ENCODE results near the gene DAAM1. TPM values are rescaled to one million over a fixed set of nuclear protein-coding genes. Genes with fewer than 3 reads are reported as not detected.
A peak's percentile ranks its signal among the peaks of the same experiment; 100 is the strongest.

The DAAM1 gene
- total and polyA plus RNA-seq, 3 experiments from 2014 or later: 9.3 to 14.4 (median 12.3) TPM

DNA sequence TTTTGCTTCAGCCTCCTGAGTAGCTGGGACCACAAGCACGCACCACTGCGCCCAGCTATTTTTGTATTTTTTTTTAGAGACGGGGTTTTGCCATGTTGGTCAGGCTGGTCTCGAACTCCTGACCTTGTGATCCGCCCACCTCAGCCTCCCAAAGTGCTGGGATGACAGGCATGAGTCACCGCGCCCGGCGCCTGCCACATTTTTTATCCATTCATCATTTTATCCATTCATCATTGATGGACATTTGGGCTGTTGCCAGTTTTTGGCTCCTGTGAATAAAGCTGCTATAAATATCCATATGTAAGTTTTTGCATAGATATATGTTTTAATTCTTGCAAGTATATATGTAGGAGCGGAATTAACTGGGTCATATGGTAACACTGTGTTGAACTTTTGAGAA lies 79.5 kb downstream of the DAAM1 start:
- H3K27me3 ChIP-seq (ENCODE audit: insufficient read depth, low read length, poor library complexity, severe bottlenecking): no peaks in the 10 kb centered on the region
- no peak overlapping the region for H3K27ac ChIP-seq (ENCODE audit: low read depth, low read length)
- no peak for DNase-seq
- Mint-ChIP-seq H3K36me3 (peaks cover 35 to 56% (median 47%) of the 10 kb centered on the region in 3 donors), H3K27ac (no peak overlapping the region), H3K27me3 (no peaks in the 10 kb centered on the region), H3K4me3 (no peak overlapping the region), H3K4me1 (peaks cover 0 to 4% (median 2%) of the 10 kb centered on the region in 3 donors), H3K9me3 (no peaks in the 10 kb centered on the region)
- H3K4me1 ChIP-seq (ENCODE audit: insufficient read depth, low read length): no peaks in the 10 kb centered on the region
- CTCF ChIA-PET: no interaction called here
- H3K36me3 ChIP-seq (ENCODE audit: insufficient read depth, low read length): no peaks in the 10 kb centered on the region
- no peak overlapping the region for H3K4me3 ChIP-seq (ENCODE audit: low read length)
- H3K9me3 ChIP-seq (ENCODE audit: low read length): no peaks in the 10 kb centered on the region
- POLR2A ChIA-PET: no interaction called here

DNA sequence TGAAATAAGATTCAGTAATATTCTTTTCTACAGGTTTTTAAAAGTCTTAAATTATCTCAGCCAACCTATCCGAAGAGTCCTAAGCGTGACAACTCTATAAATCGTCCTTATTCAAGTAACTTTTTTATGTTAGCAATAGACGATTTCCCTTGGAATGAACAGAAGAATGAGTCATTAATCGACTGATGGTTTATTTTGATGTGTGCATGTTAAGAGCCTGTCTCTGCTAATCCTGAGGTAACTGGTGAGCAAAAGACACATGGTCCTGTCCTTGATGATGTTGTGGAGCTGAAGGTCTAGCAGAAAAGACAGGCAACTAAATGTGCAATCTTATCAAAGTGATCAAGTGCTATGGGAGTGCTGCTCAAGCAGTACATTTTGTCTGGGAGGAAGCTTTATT lies 80.4 kb downstream of the DAAM1 start:
- ChIA-PET CTCF (no interaction called here), POLR2A (no interaction called here)
- Histone ChIP-seq H3K4me1 (ENCODE audit: insufficient read depth, low read length) (no peaks in the 10 kb centered on the region), H3K4me3 (ENCODE audit: low read length) (no peak overlapping the region), H3K27ac (ENCODE audit: low read depth, low read length) (no peak overlapping the region), H3K36me3 (ENCODE audit: insufficient read depth, low read length) (no peaks in the 10 kb centered on the region), H3K27me3 (ENCODE audit: insufficient read depth, low read length, poor library complexity, severe bottlenecking) (no peaks in the 10 kb centered on the region), H3K9me3 (ENCODE audit: low read length) (no peaks in the 10 kb centered on the region)
- H3K36me3 Mint-ChIP-seq: peaks cover 30 to 49% (median 42%) of the 10 kb centered on the region in 3 donors
- H3K4me1 Mint-ChIP-seq: peaks cover 0 to 4% (median 2%) of the 10 kb centered on the region in 3 donors
- H3K9me3 Mint-ChIP-seq: no peaks in the 10 kb centered on the region
- DNase-seq: no peak
- no peak overlapping the region for H3K27ac Mint-ChIP-seq
- no peaks in the 10 kb centered on the region for H3K27me3 Mint-ChIP-seq
- no peak overlapping the region for H3K4me3 Mint-ChIP-seq

GRCh38 chr14:59269466-59269865 lies 81.0 kb downstream of the DAAM1 start:
- Mint-ChIP-seq H3K27ac (peak overlapping the region in 1 of 8 donors; percentile 0), H3K4me1 (peaks cover 3 to 6% (median 5%) of the 10 kb centered on the region in 3 donors), H3K9me3 (no peaks in the 10 kb centered on the region), H3K4me3 (no peak overlapping the region), H3K36me3 (peaks cover 29 to 44% (median 37%) of the 10 kb centered on the region in 3 donors), H3K27me3 (no peaks in the 10 kb centered on the region)
- Histone ChIP-seq H3K4me1 (ENCODE audit: insufficient read depth, low read length) (no peaks in the 10 kb centered on the region), H3K27me3 (ENCODE audit: insufficient read depth, low read length, poor library complexity, severe bottlenecking) (no peaks in the 10 kb centered on the region), H3K9me3 (ENCODE audit: low read length) (no peaks in the 10 kb centered on the region), H3K4me3 (ENCODE audit: low read length) (no peak overlapping the region), H3K27ac (ENCODE audit: low read depth, low read length) (no peak overlapping the region), H3K36me3 (ENCODE audit: insufficient read depth, low read length) (no peaks in the 10 kb centered on the region)
- POLR2A ChIA-PET: no interaction called here
- no peak for DNase-seq
- CTCF ChIA-PET: no interaction called here

DNA sequence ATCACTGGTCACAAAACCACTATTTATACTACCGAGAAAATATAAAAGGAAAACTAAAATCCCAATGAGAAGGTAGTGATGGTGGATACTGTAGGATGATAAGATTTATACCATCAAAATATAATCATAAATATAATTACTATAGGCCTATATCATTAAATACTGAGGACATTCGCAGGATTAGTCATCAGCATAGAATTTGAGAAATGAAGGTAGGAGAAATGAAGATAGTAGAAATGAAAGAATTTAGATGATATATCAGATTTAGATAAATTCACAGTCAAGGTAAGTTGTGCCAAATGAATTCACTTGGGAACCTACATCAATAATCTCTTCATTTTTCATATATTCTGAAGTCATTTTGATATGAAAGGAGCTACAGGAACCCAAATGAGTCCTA lies 82.8 kb downstream of the DAAM1 start:
- H3K27ac Mint-ChIP-seq: no peak overlapping the region
- no peaks in the 10 kb centered on the region for H3K36me3 ChIP-seq (ENCODE audit: insufficient read depth, low read length)
- H3K4me1 ChIP-seq (ENCODE audit: insufficient read depth, low read length): no peaks in the 10 kb centered on the region
- peaks cover 15 to 20% (median 20%) of the 10 kb centered on the region in 3 donors for H3K4me1 Mint-ChIP-seq
- DNase-seq: no peak
- no peak overlapping the region for H3K27ac ChIP-seq (ENCODE audit: low read depth, low read length)
- no peaks in the 10 kb centered on the region for H3K27me3 Mint-ChIP-seq
- ChIA-PET CTCF (no interaction called here), POLR2A (no interaction called here)
- H3K27me3 ChIP-seq (ENCODE audit: insufficient read depth, low read length, poor library complexity, severe bottlenecking): no peaks in the 10 kb centered on the region
- H3K9me3 ChIP-seq (ENCODE audit: low read length): no peaks in the 10 kb centered on the region
- H3K4me3 Mint-ChIP-seq: no peak overlapping the region
- no peaks in the 10 kb centered on the region for H3K9me3 Mint-ChIP-seq
- peaks cover 18 to 26% (median 24%) of the 10 kb centered on the region in 3 donors for H3K36me3 Mint-ChIP-seq
- no peak overlapping the region for H3K4me3 ChIP-seq (ENCODE audit: low read length)

DNA sequence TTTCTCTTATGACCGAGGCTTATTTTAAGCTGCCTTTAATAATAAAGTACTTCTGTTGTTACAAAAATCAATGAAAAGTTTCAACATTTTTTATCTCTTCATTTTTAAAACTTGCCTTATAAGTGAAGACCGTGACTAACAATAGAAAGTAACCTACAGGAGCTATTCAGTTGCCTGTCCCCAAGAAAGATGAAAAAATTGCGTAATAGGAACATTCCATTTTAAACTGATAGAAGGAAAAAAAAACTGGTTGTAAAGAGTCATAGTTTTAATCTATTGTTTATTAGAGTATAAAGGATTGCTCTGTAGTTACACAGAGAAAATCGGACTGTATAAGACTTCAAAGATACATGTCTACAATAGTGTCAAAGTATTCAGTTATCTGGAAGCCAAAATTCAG lies 83.3 kb downstream of the DAAM1 start:
- peaks cover 16 to 23% (median 23%) of the 10 kb centered on the region in 3 donors for H3K4me1 Mint-ChIP-seq
- ChIA-PET POLR2A (no interaction called here), CTCF (no interaction called here)

DNA sequence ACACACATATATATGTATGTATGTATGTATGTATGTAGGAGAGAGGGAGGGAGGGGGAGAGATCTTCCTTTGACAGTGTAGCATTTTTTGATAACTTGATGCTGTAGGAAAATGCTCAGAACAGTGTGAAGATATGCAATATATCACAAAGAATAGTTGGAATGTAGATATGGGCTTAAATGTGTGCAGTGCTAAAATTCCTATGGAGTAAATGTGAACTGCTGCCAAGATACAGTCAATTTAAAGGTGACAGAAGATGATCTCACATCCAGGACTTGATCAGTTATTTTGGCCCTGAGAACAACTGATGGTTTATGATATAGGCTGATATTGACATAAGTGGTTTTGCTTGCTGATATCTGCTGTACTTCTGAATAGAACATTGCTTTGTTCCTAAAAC lies 84.2 kb downstream of the DAAM1 start:
- H3K27me3 ChIP-seq (ENCODE audit: insufficient read depth, low read length, poor library complexity, severe bottlenecking): no peaks in the 10 kb centered on the region
- H3K27ac Mint-ChIP-seq: no peak overlapping the region
- no peaks in the 10 kb centered on the region for H3K9me3 Mint-ChIP-seq
- peaks cover 15 to 21% (median 16%) of the 10 kb centered on the region in 3 donors for H3K36me3 Mint-ChIP-seq
- ChIA-PET POLR2A (no interaction called here), CTCF (no interaction called here)
- no peak overlapping the region for H3K4me3 Mint-ChIP-seq
- H3K27ac ChIP-seq (ENCODE audit: low read depth, low read length): no peak overlapping the region
- H3K4me1 ChIP-seq (ENCODE audit: insufficient read depth, low read length): no peaks in the 10 kb centered on the region
- peaks cover 16 to 23% (median 23%) of the 10 kb centered on the region in 3 donors for H3K4me1 Mint-ChIP-seq
- H3K36me3 ChIP-seq (ENCODE audit: insufficient read depth, low read length): no peaks in the 10 kb centered on the region
- H3K4me3 ChIP-seq (ENCODE audit: low read length): no peak overlapping the region
- H3K9me3 ChIP-seq (ENCODE audit: low read length): no peaks in the 10 kb centered on the region
- DNase-seq: no peak
- no peaks in the 10 kb centered on the region for H3K27me3 Mint-ChIP-seq

More for the DNA sequence above, 83.3 kb downstream of the DAAM1 start:
- no peaks in the 10 kb centered on the region for H3K36me3 ChIP-seq (ENCODE audit: insufficient read depth, low read length)
- no peak overlapping the region for H3K4me3 ChIP-seq (ENCODE audit: low read length)
- Mint-ChIP-seq H3K4me3 (no peak overlapping the region), H3K27ac (no peak overlapping the region), H3K27me3 (no peaks in the 10 kb centered on the region), H3K36me3 (peaks cover 17 to 24% (median 23%) of the 10 kb centered on the region in 3 donors), H3K9me3 (no peaks in the 10 kb centered on the region)
- H3K27me3 ChIP-seq (ENCODE audit: insufficient read depth, low read length, poor library complexity, severe bottlenecking): no peaks in the 10 kb centered on the region
- H3K4me1 ChIP-seq (ENCODE audit: insufficient read depth, low read length): no peaks in the 10 kb centered on the region
- H3K9me3 ChIP-seq (ENCODE audit: low read length): no peaks in the 10 kb centered on the region
- DNase-seq: no peak
- H3K27ac ChIP-seq (ENCODE audit: low read depth, low read length): no peak overlapping the region

GRCh38 chr14:59273737-59274136 lies 85.3 kb downstream of the DAAM1 start:
- POLR2A ChIA-PET: no interaction called here
- no peaks in the 10 kb centered on the region for H3K27me3 ChIP-seq (ENCODE audit: insufficient read depth, low read length, poor library complexity, severe bottlenecking)
- H3K4me1 ChIP-seq (ENCODE audit: insufficient read depth, low read length): no peaks in the 10 kb centered on the region
- H3K27me3 Mint-ChIP-seq: no peaks in the 10 kb centered on the region
- no peak overlapping the region for H3K27ac ChIP-seq (ENCODE audit: low read depth, low read length)
- peaks cover 16 to 23% (median 23%) of the 10 kb centered on the region in 3 donors for H3K4me1 Mint-ChIP-seq
- H3K4me3 Mint-ChIP-seq: no peak overlapping the region
- H3K9me3 Mint-ChIP-seq: no peaks in the 10 kb centered on the region
- no peak overlapping the region for H3K4me3 ChIP-seq (ENCODE audit: low read length)
- H3K9me3 ChIP-seq (ENCODE audit: low read length): no peaks in the 10 kb centered on the region
- H3K27ac Mint-ChIP-seq: no peak overlapping the region
- DNase-seq: no peak
- H3K36me3 ChIP-seq (ENCODE audit: insufficient read depth, low read length): no peaks in the 10 kb centered on the region
- CTCF ChIA-PET: no interaction called here
- peaks cover 8 to 11% (median 10%) of the 10 kb centered on the region in 3 donors for H3K36me3 Mint-ChIP-seq

DNA sequence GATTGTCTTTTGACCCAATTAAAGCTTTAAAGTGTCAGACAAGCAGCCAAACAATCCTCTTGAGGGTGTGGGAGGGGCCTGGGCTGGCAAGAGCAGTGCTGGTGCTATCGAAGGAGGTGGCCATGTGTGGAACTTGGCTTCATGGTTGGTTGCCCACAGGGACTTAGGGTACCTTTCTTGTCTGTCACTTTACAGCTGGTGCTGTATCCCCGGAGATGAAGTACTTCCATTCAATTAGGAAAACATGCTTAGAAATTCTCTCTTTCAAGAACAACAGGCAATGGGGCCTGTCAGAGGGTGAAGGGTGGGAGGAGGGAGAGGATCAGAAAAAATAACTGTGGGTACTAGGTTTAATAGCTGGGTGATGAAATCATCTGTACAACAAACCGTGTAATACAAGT lies 86.5 kb downstream of the DAAM1 start:
- Histone ChIP-seq H3K4me1 (ENCODE audit: insufficient read depth, low read length) (no peaks in the 10 kb centered on the region), H3K27ac (ENCODE audit: low read depth, low read length) (no peak overlapping the region), H3K4me3 (ENCODE audit: low read length) (no peak overlapping the region), H3K9me3 (ENCODE audit: low read length) (no peaks in the 10 kb centered on the region), H3K36me3 (ENCODE audit: insufficient read depth, low read length) (no peaks in the 10 kb centered on the region), H3K27me3 (ENCODE audit: insufficient read depth, low read length, poor library complexity, severe bottlenecking) (no peaks in the 10 kb centered on the region)
- peaks cover 16 to 23% (median 23%) of the 10 kb centered on the region in 3 donors for H3K4me1 Mint-ChIP-seq
- POLR2A ChIA-PET: no interaction called here
- peaks cover 3 to 4% (median 3%) of the 10 kb centered on the region in 3 donors for H3K36me3 Mint-ChIP-seq
- peak overlapping the region in 3 of 7 donors; percentile 7 to 42 (median 17) for H3K4me3 Mint-ChIP-seq
- no peaks in the 10 kb centered on the region for H3K9me3 Mint-ChIP-seq
- peak in 1 of 5 donors; percentile 40 for DNase-seq
- H3K27me3 Mint-ChIP-seq: no peaks in the 10 kb centered on the region
- peak overlapping the region in 3 of 8 donors; percentile 10 to 68 (median 58) for H3K27ac Mint-ChIP-seq
- CTCF ChIA-PET: no interaction called here

DNA sequence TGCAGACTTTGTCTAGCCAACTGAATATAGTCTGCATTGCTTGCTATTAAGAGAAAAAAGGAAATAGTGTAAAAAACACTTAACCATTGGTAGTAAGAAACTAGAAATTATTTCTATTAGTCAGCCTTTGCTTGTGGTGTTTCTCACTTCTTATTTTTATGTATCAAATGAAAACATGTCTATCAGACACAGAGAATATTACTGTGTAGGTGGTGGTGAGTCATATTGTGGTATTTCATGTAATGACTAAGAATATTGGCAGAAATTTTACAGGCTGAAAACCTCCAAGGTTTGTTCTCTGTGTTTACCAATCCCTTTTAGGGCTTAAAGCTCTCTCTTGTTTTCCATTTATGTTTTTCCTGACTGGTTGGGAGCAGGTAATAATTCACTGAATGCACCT lies 87.2 kb downstream of the DAAM1 start:
- Histone ChIP-seq H3K36me3 (ENCODE audit: insufficient read depth, low read length) (no peaks in the 10 kb centered on the region), H3K9me3 (ENCODE audit: low read length) (no peaks in the 10 kb centered on the region), H3K4me3 (ENCODE audit: low read length) (no peak overlapping the region), H3K27ac (ENCODE audit: low read depth, low read length) (no peak overlapping the region), H3K4me1 (ENCODE audit: insufficient read depth, low read length) (no peaks in the 10 kb centered on the region), H3K27me3 (ENCODE audit: insufficient read depth, low read length, poor library complexity, severe bottlenecking) (no peaks in the 10 kb centered on the region)
- no peaks in the 10 kb centered on the region for H3K9me3 Mint-ChIP-seq
- POLR2A ChIA-PET: no interaction called here
- CTCF ChIA-PET: no interaction called here
- peaks cover 16 to 23% (median 23%) of the 10 kb centered on the region in 3 donors for H3K4me1 Mint-ChIP-seq
- no peak for DNase-seq
- H3K27me3 Mint-ChIP-seq: no peaks in the 10 kb centered on the region
- H3K27ac Mint-ChIP-seq: no peak overlapping the region
- no peak overlapping the region for H3K4me3 Mint-ChIP-seq
- H3K36me3 Mint-ChIP-seq: peaks cover 4 to 6% (median 5%) of the 10 kb centered on the region in 3 donors
